GM18517 (cell line): ENCODE data around the gene IL15.
A peak's percentile ranks its signal among the peaks of the same experiment; 100 is the strongest.
"Not testable (repeated sequence)": the region's sequence is repeated elsewhere in the genome, so short reads cannot be mapped to it uniquely, and the experiment has no call there.

Experiments
- ATAC-seq: cut with Tn5 transposase; IDR thresholded peaks from one replicate; pipeline ENCODE4 v1.9.1; 2021; ENCODE audit warnings: mild to moderate bottlenecking, moderate library complexity; ENCODE audit not compliant: unreplicated experiment

IL15 gene, protein sequence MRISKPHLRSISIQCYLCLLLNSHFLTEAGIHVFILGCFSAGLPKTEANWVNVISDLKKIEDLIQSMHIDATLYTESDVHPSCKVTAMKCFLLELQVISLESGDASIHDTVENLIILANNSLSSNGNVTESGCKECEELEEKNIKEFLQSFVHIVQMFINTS

DNA sequence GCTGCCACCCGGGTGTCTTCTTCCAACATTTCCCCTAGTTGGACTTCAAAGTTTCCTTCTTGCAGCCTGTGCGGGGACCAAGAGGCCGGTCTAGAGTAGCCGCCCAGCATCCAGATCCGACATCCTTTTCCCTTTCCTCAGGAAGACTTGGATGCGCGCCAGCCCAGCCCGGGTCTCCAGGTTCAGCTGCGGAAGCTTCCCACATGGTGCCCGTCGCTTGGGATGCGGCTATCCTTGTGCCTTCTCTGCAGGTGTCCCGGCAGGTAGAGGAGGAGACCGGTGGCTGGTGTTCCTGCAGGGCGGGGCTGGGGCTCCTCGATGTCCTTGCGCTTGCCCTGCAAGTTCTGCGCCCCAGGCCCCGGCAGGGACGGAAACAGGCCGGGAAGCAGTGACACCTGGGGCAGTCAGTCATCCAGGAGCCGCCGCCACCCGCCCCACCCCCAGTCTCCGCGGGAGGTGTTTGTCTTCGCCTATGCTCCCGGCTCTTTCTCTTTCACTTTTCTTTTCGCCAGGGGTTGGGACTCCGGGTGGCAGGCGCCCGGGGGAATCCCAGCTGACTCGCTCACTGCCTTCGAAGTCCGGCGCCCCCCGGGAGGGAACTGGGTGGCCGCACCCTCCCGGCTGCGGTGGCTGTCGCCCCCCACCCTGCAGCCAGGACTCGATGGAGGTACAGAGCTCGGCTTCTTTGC, at the start of gene IL15:
IL15 (plus strand) TSS at position 502 of the 689 bp plus-strand sequence. CDS start 82,882 bp downstream, outside the sequence.
- ATAC-seq, result peak; percentile 56

DNA sequence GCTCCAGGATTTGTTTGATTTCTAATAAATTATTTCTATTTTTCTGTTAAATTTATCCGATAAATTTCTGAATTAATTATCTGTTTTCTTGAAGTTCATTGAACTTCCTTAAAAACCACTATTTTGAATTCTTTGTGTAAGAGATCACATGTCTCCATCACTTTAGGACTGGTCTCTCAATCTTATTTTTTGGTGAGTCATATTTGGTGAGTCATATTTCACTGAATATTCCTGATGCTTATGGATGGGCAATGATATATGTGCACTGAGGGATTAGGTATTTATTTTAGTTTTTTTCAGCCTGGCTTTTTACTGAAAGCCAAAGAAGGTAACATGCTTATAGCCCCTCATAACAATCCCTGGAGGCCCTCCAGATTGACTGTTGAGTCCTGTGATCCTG, 48.5 kb upstream of the IL15 start:
- no peak for ATAC-seq

DNA sequence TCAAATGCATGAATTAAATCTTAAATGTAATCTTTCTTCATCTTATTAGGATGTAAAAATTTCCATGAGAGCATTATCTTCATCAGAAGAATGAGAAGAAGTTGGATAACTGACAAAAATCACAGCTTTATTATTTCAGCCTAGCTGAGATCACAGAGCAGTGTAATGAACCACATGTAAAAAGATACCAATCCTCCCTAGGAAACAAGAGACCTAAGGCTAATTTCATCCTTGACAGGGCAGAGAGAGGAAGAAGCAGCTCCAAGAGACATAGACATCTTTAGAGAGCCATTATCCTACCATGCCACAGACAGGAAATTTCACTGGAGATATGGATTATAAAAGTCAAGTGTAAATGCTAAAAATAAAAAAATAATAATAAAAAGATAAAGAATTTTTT, 40.9 kb upstream of the IL15 start:
- ATAC-seq, result no peak

DNA sequence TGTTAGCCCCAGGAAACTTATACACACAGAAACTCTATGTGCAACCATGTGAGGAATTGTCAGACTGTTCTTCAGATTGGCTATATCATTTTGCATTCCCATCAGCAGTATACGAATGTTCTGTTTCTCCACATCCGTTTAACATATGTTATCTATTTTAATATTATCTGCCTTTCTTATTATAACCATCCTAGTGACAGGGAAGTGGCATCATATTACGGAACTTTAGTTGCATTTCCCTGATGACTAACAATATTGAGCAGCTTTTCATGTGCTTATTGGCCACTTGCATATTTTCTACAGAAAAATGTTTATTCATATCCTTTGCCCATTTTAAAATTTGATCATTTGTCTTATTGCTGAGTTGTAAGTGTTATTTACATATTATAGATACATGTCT, 36.5 kb upstream of the IL15 start:
- no peak for ATAC-seq

DNA sequence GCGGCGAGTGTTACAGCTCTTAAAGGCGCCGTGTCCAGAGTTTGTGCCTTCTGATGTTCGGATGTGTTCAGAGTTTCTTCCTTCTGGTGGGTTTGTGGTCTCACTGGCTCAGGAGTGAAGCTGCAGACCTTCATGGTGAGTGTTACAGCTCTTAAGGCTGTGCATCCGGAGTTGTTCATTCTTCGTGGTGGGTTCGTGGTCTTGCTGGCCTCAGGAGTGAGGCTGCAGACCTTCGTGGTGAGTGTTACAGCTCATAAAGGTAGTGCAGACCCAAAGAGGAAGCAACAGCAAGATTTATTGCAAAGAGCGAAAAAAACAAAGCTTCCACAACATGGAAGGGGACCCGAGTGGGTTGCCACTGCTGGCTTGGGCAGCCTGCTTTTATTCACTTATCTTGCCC, 31.7 kb upstream of the IL15 start:
- ATAC-seq, result not testable (repeated sequence)

DNA sequence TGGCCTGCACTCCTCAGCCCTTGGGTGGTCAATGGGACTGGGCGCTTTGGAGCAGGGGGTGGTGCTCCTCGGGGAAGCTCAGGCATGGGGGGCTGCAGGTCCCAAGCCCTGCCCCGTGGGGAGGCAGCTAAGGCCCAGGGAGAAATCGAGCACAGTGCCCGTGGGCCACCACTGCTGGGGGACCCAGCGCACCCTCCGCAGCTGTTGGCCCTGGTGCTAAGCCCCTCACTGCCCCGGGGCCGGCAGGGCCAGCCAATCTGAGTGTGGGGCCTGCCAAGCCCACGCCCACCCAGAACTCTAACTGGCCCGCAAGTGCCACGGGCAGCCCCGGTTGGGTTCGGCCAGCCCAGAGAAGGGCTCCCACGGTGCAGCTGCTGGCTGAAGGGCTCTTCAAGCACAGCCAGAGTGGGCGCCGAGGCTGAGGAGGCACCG, 30.9 kb upstream of the IL15 start:
- no peak for ATAC-seq

DNA sequence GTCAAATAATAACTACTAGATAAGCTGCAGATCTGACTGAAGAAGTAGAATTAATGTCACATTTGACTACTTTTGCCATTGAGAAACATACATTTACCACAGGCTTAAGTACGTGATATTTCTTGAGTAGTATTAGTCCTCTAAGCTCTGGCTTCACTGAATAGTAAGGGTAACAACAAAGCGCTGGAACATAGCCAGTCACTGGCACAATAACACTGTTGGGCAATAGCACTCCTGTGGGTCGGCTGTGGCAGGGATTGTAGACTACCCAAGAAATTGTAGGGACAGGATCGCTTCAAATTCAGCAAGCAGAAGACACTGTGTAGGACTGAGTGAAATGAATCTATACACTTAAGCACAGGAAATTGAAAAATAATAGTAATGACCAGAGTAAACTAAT, 27.1 kb upstream of the IL15 start:
- no peak for ATAC-seq

DNA sequence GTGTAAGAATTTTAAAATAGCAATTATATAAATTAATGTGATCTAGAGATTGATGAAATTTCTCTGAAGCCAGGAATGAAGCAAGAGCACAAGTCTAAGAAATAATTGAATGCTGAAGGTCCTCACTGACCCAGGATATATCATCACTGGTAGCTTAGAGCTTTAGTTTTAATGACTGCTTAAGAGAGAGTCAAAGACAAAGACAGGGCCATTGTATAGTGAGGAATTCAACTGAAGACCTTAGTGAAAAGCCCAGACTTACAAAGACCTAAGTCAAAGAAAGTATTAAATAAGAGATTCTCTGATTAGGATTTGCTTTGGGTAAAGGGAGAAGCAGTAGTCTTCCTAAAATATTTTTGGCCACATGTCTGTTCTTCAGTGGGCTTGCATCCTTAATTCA, 26.0 kb upstream of the IL15 start:
- no peak for ATAC-seq

DNA sequence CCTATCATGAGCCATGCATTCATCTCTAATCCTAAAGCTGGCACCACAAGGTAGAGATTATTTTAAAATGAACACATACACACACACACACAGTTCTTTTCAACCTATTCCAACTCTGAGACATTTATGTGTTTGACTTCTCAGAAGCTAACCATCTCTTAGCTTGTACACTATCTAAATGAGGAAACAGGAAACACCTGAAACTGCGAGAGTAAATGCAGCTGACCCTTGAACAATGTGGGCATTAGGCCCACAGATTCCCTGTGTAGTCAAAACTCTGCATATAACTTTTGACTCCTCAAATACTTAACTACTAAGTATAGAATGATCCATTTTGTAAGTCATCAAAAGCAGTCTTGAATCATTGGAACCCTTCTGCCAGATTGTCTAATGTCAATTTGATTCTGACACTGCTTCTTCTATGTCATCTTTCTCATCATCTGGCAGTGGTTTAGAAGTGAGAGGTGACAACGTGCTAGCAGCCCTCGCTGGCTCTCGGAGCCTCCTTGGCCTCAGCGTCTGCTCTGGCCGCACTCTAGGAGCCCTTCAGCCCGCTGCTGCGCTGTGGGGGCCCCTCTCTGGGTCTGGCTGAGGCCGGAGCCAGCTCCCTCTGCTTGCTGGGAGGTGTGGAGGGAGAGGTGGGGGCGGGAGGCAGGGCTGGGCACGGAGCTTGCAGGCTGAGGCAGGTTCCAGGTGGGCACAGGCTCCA, 21.4 kb upstream of the IL15 start:
- no peak for ATAC-seq

DNA sequence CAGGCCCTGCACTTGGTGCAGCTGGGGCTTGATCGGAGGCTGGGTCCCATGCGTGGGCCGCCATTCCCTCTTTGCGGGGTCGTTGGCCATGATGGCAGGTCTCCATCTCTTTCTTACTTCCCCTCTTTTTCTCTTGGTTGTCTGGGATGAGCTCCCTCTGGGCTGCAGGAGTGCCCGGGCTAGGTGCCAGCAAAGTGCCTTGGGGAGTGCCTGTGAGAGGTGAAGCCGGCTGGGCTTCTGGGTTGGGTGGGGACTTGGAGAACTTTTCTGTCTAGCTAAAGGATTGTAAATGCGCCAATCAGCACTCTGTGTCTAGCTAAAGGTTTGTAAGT, 20.8 kb upstream of the IL15 start:
- not testable (repeated sequence) for ATAC-seq

DNA sequence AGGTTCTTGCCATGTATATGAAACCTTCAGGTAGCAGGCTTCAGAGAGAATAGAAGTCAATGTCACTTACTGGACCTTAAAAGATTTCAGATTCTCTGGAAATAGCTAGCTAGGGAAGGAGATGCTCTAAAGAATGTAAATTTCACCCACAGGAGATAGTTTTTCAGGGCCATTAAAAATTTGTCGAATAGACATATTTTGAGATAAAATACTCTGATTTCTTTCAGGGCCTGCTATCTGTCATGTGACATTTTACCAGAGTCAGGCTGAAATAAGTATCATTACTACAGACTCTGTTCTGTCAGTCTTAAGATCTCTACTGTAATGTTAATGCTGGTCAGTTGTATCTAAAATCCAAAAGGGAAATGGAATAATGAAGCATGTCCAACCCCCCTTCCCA, 15.7 kb upstream of the IL15 start:
- no peak for ATAC-seq

DNA sequence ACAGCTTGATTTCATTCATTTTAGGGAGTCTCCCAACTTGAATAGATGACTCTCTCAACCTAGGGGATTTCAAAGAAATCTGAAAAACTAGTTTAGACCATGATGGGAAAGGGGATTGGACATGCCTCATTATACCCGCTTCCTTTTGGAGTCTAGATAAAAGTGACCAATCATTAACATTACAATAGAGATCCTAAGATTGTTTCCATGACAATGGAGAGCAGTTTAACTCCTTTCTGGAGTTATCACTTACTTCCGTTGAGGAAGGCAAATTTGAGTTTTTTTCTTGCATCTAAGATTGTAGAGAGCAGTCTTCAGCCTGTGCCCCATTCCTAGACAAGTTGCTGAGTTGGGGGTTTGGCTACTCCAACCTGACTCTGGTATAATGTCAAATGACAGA, 11.4 kb upstream of the IL15 start:
- ATAC-seq, result no peak

DNA sequence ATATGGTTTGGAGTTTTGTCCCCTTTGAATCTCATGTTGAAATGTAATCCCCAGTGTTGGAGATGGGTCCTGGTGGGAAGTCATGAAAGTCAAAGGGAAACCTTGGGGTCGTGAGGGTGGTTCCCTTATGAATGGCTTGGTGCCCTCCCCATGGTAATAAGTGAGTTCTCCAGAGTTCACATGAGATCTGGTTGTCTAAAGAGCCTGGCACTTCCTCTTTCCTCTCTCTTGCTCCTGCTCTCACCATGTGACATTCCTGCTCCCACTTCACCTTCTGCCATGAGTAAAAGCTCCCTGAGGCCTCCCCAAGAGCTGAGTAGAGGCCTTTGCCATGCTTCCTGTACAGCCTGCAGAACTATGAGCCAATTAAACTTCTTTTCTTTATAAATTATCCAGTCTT, 5.5 kb upstream of the IL15 start:
- no peak for ATAC-seq

DNA sequence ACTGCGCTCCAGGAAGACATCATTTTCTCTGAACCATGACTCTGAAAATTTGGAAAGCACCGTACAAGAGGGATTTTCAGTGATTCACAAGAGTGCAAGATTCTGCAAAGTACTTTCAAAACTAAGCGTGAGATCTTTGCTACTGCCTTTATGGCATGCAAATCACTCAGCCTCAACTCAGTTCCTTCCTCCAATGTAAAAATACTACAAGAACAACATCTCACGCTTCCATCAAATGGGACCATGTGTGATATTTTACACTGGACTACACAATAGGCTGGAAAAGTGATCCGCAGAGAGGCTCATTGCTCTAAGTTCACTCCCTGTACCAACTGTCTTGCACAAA, 674 bp upstream of the IL15 start:
- ATAC-seq, result peak; percentile 41

DNA sequence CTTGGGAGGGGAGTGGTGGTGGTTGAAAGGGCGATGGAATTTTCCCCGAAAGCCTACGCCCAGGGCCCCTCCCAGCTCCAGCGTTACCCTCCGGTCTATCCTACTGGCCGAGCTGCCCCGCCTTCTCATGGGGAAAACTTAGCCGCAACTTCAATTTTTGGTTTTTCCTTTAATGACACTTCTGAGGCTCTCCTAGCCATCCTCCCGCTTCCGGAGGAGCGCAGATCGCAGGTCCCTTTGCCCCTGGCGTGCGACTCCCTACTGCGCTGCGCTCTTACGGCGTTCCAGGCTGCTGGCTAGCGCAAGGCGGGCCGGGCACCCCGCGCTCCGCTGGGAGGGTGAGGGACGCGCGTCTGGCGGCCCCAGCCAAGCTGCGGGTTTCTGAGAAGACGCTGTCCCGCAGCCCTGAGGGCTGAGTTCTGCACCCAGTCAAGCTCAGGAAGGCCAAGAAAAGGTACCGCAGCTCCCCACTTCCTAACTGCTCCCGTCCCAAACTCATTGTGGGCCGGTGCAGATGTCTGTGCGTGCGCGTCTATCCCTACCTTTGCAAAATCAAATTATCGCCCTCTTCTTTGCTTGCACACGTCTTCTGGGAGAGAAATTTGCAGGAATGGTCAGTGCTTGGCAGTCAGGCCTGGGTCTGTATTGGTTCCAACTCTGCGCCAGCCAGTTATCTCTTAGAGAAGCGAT, 533 bp downstream of the IL15 start:
- peak; percentile 49 for ATAC-seq

DNA sequence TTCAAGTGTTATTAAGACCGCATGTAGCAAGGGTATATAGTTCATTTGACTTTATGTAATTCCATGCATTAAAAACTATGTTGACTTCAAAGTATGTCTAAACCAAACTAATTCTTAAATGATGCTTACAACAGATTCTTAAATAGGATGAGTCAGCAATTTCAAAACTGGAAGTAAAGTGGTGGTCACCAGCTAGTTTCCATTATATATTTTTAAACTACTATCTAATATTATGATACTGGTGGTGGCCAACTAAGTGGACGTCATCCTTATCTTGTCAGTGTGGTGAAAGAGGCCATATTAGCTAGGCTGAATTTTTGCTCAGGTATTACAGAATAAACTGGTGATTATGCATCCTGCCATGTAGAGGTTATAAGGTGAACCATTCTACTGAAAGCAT, 1.2 kb downstream of the IL15 start:
- peak; percentile 23 for ATAC-seq

DNA sequence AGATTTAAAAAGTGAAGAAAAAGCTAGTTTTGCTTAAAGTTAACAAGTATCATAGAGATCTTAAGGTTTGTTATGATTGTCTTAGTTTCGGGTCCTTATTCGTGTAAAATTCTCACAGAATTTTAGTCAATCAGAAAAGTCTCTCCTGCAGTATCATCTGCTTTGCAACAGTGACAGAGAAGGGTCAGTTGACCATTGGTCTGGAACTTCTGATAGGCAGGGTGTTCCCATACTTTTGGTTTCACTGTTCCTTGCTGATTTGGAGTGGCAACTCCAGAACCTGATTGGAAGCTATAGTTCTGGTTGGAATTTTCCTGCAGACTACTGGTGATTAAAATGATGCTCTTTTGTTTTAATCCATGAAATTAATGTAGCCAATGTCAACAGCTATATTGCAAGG, 1.8 kb downstream of the IL15 start:
- no peak for ATAC-seq

DNA sequence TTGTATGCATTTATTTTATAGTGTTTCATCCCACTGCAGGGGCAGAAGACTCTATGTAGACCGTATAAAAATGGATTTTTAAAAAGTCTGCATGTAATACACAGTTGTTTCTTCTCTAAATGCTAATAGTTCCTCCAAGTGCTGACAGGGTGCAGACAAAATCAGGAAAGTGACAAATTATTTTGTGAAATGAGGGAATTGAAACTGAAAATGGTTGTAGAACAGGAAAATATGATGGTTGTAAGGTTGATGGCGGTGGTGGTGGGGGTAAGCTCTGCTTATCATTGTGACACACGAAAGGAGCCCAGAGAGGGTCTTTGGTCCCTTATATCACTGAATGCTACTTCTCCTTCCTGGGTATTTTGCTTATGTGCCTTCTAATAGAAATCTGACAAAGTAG, 4.3 kb downstream of the IL15 start:
- no peak for ATAC-seq

DNA sequence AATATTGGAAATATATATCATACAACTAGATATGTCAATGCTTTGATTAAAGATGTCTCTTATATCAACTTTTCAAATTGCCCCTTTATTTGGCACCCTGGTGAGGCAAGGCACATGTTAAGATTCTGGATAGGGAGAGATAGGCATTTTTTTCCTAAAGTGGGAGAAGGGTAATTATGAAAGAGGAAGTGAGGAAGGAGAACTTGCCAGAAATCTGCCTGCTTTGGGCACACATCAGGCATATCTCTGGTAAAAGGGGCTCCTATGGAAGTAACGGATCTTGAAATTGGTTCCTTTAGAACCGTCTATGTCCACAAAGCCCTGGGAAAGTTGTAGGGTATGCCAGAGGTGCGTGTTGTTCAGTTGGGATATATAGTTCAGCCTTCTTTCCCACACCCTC, 5.7 kb downstream of the IL15 start:
- ATAC-seq, result no peak

DNA sequence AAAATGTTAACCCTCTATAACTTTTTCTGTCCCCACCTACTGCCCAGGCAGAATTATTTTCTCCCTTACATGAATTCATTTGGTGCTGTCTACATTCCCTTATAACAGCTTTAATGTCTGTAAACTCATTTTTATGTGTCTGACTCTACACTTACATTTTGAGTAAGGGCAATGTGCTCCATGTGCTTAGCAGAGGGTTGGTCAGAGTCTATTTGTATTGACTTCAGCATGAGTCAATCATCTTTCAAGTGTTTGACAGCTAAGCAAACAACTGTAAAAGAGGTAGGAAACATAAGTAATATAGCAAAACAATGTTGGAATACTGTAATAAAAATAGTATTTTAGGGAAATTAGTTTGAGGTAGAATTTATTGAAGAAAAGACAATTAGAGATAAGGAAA, 6.3 kb downstream of the IL15 start:
- ATAC-seq, result no peak

DNA sequence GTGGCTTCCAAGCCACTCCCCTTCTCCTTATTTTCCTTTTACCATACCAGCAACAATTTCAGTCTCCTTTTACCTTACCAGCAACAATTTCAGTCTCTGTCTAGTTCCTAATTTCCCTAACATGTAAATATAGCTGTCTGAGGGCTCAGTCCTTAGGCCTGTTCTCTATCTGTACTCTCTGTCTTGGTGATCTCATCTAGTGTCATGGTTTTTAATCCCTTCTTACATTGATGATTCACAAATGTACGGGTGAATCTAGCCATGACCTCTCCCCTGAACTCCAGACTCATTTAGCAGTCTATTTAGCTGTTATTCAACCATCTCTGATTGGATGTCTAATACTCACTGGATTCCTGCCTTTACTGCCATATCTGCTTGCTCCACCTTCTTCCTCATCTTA, 7.2 kb downstream of the IL15 start:
- peak; percentile 57 for ATAC-seq
